CD4-positive, alpha-beta T cell treated with Interleukin-2 at 100 ng/mL for 4 hours (primary cell): ENCODE data around the gene NUP58.

Source experiments
- DNase-seq: peaks from one replicate; pipeline ENCODE4 v3.0.0-alpha.2; 2020; ENCODE audit warnings: low spot score

Gene NUP58

DNA sequence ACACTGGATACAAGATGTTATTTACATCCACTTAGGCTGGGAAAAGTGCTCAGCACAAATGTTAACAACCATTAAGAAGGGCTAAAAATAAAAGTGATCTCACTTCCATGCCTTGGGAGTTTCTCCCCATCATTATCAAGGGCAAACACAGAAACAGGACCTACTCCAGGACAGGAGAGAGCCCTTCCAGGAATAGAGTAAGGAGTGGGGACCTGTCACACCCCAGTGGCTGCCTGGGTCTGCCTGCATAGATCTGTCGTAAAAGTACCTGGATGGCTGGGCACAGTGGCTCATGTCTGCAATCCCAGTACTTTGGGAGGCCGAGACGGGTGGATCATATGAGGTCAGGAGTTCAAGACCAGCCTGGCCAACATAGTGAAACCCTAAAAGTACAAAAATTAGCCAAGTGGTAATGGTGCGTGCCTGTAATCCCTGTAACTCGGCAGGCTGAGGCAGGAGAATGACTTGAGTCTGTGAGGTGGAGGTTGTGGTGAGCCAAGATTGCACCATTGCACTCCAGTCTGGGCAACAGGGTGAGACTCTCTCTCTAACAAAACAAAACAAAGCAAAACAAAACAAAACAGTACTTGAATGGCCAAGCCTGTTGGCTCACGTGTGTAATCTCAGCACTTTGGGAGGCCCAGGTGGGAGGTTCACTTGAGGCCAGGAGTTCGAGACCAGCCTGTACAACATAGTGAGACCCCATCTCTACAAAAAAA is 76.0 kb downstream of the NUP58 start:
- no peak for DNase-seq

- no peak for DNase-seq
Measured at GRCh38 chr13:25378528-25378927, 77.1 kb downstream of the NUP58 start.

- DNase-seq = no peak
Measured at GRCh38 chr13:25379011-25379410, 77.6 kb downstream of the NUP58 start.

GRCh38 chr13:25380082-25380481 is 78.7 kb downstream of the NUP58 start:
- DNase-seq = no peak

DNA sequence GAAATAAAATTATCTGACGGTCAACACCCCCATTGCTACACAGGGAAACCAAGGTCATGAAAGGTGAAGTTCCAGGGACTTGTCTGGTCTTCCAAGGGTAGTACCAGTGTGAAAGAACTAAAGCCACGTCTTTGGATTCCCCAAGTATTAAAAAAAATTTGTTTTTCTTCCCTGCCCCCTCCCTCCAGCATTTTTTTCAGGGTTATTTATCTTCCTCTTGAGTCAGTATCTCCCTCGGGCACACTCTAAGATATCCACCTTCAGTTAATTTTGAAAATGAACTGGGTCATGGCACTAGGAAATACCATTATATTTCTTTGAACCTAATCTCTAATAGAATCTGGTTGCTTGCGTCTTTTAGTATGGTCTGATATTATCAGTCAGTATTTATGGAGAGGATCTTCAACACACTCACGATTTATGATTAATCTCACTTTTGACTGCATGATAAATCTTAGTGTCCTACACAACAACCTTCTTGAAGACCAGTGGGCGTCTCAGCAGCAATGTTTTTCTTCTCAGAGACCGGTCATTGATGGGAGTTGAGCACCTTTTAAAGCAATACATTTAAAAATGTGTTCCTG is 79.4 kb downstream of the NUP58 start:
- DNase-seq = no peak

GRCh38 chr13:25384758-25385410 is 83.5 kb downstream of the NUP58 start:
- DNase-seq = no peak

DNA sequence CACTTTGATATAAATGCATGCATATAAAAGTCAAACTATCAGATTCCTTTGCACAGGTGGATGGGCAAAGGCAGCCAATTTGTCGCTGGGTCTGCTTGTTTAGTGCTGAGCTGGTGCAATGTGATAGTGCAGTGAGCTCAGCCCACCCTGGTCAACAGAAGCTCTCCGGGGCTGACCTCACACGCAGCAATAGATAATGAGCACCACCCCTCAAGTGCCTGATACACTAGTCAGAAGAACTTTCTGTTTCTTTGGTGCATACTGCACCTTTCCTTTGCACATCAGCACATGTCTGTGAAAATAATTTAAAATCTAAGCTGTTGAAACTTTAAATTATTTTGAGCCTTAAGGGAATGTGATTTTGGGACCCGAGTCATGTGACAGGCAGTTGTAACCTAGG is 90.5 kb downstream of the NUP58 start:
- no peak for DNase-seq
